ENCODE measurements around the gene ELMO1.

Gene ELMO1

GRCh38 chr7:37341033-37341630, 107.5 kb downstream of the ELMO1 start:
- DNase-seq, result no peak

- DNase-seq, result no peak
Observed at GRCh38 chr7:37338966-37339365, 109.7 kb downstream of the ELMO1 start.

- DNase-seq, result no peak
Observed at GRCh38 chr7:37337522-37337921, 111.1 kb downstream of the ELMO1 start.

GRCh38 chr7:37336259-37336658, 112.4 kb downstream of the ELMO1 start:
- no peak for DNase-seq

DNA sequence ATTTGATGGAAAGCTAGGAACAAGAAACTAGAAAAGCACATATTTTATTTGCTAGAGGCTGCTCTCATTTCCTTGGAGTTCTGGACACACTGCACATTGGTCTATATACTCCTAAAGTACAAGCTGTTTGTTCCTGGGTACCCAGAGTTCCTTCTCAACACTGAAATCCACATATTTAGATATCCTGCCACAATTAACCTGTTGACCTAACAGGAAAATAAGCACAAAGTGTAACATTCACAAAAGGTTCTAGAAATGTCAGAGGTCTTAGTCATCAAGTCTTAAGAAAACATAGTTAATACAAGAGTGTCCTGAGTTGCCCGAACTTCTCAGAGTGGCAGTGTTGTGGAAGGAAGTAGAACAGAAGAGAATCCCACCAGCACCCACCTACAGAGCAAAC, 115.6 kb downstream of the ELMO1 start:
- no peak for DNase-seq

DNA sequence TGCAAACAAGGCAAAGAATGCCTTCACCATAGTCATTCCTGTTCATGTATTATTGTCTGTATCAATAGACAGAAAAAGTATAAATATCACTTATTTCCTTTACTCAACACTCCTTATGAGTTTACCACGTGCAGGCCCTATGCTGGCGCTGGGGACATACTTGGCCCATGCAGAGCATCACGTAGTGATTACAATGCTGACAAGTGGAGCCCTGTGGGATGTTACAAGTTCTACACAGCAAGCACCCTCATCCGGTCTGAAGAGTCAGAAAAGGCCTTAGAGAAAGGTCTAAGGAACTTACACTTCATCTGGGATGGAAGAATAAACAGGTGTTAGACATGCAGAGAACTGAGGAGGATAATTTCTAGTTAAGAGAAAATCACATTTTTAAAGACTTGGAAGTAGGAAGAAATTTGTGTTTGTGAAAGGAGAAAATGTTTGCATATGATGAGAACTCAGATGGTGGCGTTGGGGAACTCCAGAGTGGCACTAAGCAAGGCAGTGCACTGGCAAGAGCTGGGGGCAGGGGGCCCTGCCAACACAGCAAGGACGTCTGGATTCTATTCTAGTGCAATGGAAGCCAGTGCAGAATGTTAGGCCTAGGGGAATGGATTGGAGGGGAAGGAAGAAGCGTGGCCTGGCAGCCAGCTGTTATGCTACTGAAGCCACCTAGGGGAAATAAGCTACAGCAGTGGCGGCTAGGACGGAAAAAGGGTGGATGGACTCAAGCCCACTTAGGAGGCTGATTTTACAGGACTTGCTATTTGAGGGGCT, 116.2 kb downstream of the ELMO1 start:
- no peak for DNase-seq

GRCh38 chr7:37330775-37331174, 117.9 kb downstream of the ELMO1 start:
- no peak for DNase-seq

DNA sequence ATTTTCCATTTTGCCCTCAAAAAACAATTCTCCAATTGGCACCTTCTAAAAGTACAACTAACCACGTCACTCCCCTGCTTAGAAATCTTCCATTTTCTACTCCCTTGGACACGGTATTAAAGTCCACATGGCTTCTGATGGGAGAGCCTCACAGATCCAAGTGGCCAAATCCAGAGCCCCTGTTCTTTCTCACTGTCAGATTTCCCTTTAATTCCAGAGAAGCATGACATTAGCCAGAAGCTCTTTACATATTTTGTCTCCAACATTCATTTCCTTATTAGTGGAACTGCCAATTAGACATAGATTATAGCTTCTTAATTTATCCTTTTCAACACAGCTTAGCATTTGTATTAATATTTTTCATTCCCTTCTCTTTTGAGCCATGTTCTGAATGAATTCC, 118.7 kb downstream of the ELMO1 start:
- DNase-seq, result no peak

- DNase-seq, result no peak
Observed at GRCh38 chr7:37327288-37327687, 121.4 kb downstream of the ELMO1 start.

- no peak for DNase-seq
Observed at GRCh38 chr7:37323966-37324365, 124.7 kb downstream of the ELMO1 start.

- no peak for DNase-seq
Observed at GRCh38 chr7:37322831-37323230, 125.8 kb downstream of the ELMO1 start.

- no peak for DNase-seq
Observed at GRCh38 chr7:37320848-37321468, 127.7 kb downstream of the ELMO1 start.

DNA sequence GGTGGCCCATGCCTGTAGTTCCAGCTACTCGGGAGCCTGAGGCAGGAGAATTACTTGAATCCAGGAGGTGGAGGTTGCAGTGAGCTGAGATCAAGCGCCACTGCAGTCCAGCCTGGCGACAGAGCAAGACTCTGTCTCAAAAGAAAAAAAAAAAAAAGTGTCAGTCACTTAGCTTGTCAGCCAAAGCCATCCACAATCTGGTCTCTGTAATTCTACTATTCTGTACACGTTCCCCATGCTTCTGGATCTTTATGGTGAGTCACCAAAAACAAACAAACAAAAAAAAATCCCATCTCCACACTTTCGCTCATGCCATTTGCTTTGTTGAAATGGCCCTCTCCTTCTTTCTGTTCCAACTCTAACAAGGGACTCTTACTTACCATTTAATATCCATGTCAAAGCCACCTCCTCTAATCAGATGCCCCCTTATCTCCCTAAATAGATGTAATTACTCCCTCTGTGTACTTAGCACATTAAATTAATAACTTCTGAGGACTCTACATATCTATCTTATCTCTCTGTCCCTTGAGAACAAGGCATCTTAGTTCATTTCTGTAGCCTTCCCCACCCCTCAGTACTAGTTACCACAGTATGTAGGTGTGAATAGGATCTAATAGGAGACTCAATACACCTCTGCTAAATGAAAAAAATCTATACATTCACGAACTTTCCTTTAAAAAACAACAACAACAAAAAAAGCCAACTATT, 128.4 kb downstream of the ELMO1 start:
- DNase-seq, result no peak

DNA sequence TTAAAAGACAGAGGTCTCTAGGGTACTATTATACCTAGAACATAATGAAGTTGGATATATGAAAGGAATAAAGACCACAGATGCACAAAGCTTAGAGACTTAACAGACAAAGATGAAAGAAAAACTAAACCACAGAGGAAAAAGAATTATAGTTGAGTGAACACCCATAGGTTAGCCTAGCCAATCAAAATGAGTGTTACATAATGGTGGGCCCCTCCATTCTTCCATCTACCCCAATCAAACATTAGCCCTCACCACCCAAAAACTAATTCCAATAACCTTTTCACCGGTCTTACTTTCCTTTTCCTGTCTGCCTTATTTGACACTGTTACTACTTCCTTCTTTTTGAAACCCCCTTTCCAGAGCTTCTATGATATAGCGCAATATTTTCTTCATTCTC, 130.1 kb downstream of the ELMO1 start:
- no peak for DNase-seq

DNA sequence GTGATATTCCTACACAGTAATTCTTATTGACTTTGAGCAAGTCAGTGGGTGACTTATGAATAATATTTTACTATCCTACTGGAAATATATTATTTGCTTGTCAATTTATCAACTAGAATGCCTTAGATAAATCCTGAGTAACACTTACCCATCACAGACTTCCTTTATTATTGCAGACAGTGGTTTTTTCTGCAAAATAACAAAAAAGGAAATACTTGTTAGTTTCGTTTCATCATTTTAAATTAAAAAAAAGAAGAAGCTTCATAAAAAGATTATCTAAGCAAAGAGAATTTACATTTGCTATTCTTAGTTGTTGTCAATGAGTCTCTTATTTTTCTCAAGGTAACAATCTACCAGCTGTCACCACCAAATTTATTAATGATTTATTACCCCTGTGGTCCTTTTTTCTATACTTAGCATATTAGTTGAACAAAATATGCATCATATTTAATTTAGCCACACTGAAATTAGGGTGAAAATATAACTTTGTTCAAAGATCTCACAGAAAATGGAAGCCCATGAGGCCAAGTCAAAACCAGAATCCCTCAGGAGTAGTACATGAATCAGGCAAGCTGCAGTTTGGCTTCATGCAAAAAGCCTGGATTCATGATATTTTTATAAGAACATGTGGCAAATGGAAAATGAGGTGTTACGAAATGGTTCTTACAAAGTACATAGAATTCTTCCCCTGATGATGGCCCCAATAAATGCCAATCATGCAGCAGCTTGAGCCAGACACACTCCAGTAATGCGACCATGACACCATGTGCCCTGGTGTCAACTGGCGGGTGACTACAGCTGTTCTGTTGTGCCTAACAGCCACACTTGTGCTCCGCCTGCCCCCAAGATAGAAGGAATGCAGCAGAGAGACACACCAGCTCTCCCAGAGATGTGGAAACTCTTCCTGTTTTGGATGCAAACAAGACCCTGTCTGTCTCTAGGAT, 132.6 kb downstream of the ELMO1 start:
- DNase-seq, result no peak

DNA sequence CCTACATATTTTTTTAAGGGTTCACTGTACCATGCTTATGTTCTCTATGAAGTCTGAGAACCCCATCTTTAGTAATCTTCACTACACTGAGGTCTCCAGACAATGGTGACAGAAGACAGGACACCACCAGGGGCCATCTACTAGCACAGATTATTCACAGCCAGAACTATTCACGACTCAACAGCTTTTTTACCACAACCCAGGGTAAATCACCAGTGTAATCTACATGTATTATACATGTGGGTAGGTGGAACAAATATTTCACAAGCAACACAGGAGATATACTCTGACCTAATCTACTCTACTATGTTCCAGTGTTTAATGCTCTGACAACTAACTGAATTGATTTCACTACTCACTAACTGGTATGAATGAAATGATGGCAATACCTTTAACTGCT, 136.1 kb downstream of the ELMO1 start:
- DNase-seq, result no peak

DNA sequence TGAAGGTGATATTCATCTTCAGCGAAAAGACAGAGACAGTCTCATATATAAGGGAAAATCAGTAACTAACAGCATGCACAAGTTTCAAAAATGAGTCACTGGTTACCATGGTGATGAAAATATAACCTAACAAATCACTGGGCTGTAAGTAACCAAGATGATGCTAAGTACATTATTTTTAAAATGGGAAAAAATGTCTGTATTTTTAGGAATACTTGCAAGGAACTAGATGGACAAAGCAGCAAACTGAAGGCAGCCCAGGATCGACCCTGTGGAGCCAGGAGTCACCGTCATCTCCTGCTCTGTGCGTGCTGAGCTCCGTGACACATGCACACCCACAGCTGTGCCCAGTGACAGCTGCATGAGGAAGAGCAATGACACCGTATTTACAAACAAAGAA, 137.3 kb downstream of the ELMO1 start:
- no peak for DNase-seq

GRCh38 chr7:37310327-37311080, 138.2 kb downstream of the ELMO1 start:
- DNase-seq, result no peak

GRCh38 chr7:37309493-37309892, 139.2 kb downstream of the ELMO1 start:
- DNase-seq, result no peak

- no peak for DNase-seq
Observed at GRCh38 chr7:37304921-37305320, 143.7 kb downstream of the ELMO1 start.

DNA sequence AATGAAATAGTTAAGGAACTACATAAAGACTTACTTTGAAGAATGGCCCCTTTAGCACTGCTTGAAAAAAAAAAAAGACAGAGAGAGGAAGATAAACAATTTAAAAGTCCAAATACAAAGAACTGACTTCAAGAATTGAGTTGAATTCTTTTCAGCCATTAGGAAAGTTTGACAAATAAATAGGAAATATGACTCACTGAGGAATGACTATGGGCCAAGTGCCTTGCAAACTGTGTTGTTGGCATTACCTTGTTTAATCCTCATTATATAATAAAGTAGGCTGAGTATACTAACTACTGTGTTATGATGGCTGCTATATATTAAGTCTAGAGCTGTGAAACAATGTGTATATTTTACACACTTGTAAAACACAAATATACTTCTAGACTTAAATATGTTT, 151.1 kb downstream of the ELMO1 start:
- no peak for DNase-seq

GRCh38 chr7:37295401-37295800, 153.3 kb downstream of the ELMO1 start:
- DNase-seq, result no peak
